ENCODE measurements around the gene SH3RF3.

Gene SH3RF3

GRCh38 chr2:109381327-109381820, 252.4 kb downstream of the SH3RF3 start:
- Histone ChIP-seq H3K4me1 (peaks cover 42% of the 10 kb centered on the region), H4K20me1 (peaks cover 47% of the 10 kb centered on the region; the same call in 1 of the 2 replicates), H3K36me3 (peaks cover 10% of the 10 kb centered on the region; the same call in 1 of the 2 replicates), H3K27ac (no peak overlapping the region), H3K4me2 (no peak overlapping the region), H3K9ac (no peak overlapping the region), H3K27me3 (no peaks in the 10 kb centered on the region), H3K4me3 (no peak overlapping the region), H3K9me3 (no peaks in the 10 kb centered on the region)
- TF ChIP-seq Cebpa-rat (IDR thresholded peaks at IDR 0.05) = no peak

GRCh38 chr2:109382226-109382895, 253.4 kb downstream of the SH3RF3 start:
- Histone ChIP-seq H3K4me3 (no peak overlapping the region), H3K27ac (no peak overlapping the region)

GRCh38 chr2:109382951-109383350, 253.9 kb downstream of the SH3RF3 start:
- Histone ChIP-seq H3K9ac (no peak overlapping the region; the same call in 1 of the 2 replicates), H3K36me3 (peaks cover 10% of the 10 kb centered on the region; the same call in 1 of the 2 replicates), H3K27me3 (no peaks in the 10 kb centered on the region), H3K27ac (no peak overlapping the region), H3K4me2 (peak overlapping the region; percentile 64), H3K9me3 (no peaks in the 10 kb centered on the region), H3K4me3 (no peak overlapping the region), H3K4me1 (peaks cover 43% of the 10 kb centered on the region), H4K20me1 (peaks cover 44% of the 10 kb centered on the region; the same call in 1 of the 2 replicates)
- no peak for TF ChIP-seq Cebpa-rat (IDR thresholded peaks at IDR 0.05)

More at GRCh38 chr2:109382226-109382895, 253.4 kb downstream of the SH3RF3 start:
- no peak for TF ChIP-seq Cebpa-rat (IDR thresholded peaks at IDR 0.05)
- peaks cover 47% of the 10 kb centered on the region; the same call in 1 of the 2 replicates for H4K20me1 ChIP-seq
- H3K27me3 ChIP-seq = no peaks in the 10 kb centered on the region
- no peak overlapping the region for H3K9ac ChIP-seq
- H3K9me3 ChIP-seq = no peaks in the 10 kb centered on the region
- H3K36me3 ChIP-seq = peaks cover 10% of the 10 kb centered on the region; the same call in 1 of the 2 replicates
- peak overlapping the region; percentile 64 for H3K4me2 ChIP-seq
- peaks cover 42% of the 10 kb centered on the region for H3K4me1 ChIP-seq

- H3K27me3 ChIP-seq = no peaks in the 10 kb centered on the region
- peaks cover 36% of the 10 kb centered on the region; the same call in 1 of the 2 replicates for H4K20me1 ChIP-seq
- peaks cover 50% of the 10 kb centered on the region for H3K4me1 ChIP-seq
- no peak overlapping the region; the same call in 1 of the 2 replicates for H3K9ac ChIP-seq
- no peak overlapping the region for H3K4me3 ChIP-seq
- peaks cover 10% of the 10 kb centered on the region; the same call in 1 of the 2 replicates for H3K36me3 ChIP-seq
- TF ChIP-seq Cebpa-rat (IDR thresholded peaks at IDR 0.05) = no peak
- no peaks in the 10 kb centered on the region for H3K9me3 ChIP-seq
- no peak overlapping the region for H3K27ac ChIP-seq
- peak overlapping the region; percentile 64 for H3K4me2 ChIP-seq
These were observed 254.7 kb downstream of the SH3RF3 start for GRCh38 chr2:109383505-109384307.

- TF ChIP-seq Cebpa-rat (IDR thresholded peaks at IDR 0.05) = no peak
These were observed 255.6 kb downstream of the SH3RF3 start for GRCh38 chr2:109384308-109385271.

GRCh38 chr2:109385506-109385905, 256.5 kb downstream of the SH3RF3 start:
- Histone ChIP-seq H3K4me3 (no peak overlapping the region), H4K20me1 (peaks cover 34% of the 10 kb centered on the region), H3K4me1 (peaks cover 68% of the 10 kb centered on the region), H3K4me2 (no peak overlapping the region), H3K9ac (no peak overlapping the region), H3K27me3 (no peaks in the 10 kb centered on the region), H3K36me3 (peaks cover 8% of the 10 kb centered on the region; the same call in 1 of the 2 replicates), H3K9me3 (no peaks in the 10 kb centered on the region), H3K27ac (no peak overlapping the region)
- TF ChIP-seq Cebpa-rat (IDR thresholded peaks at IDR 0.05) = no peak

More at GRCh38 chr2:109384308-109385271, 255.6 kb downstream of the SH3RF3 start:
- no peak overlapping the region for H3K4me3 ChIP-seq
- H3K27ac ChIP-seq = no peak overlapping the region
- H3K4me2 ChIP-seq = peak overlapping the region; percentile 64
- peaks cover 59% of the 10 kb centered on the region for H3K4me1 ChIP-seq
- H3K36me3 ChIP-seq = peaks cover 10% of the 10 kb centered on the region; the same call in 1 of the 2 replicates
- H3K9ac ChIP-seq = no peak overlapping the region
- H4K20me1 ChIP-seq = peaks cover 29% of the 10 kb centered on the region
- no peaks in the 10 kb centered on the region for H3K9me3 ChIP-seq
- no peaks in the 10 kb centered on the region for H3K27me3 ChIP-seq

- H3K4me2 ChIP-seq = no peak overlapping the region
- H3K36me3 ChIP-seq = peaks cover 2% of the 10 kb centered on the region; the same call in 1 of the 2 replicates
- H3K4me3 ChIP-seq = no peak overlapping the region
- no peaks in the 10 kb centered on the region for H3K27me3 ChIP-seq
- H4K20me1 ChIP-seq = peaks cover 38% of the 10 kb centered on the region
- peaks cover 75% of the 10 kb centered on the region for H3K4me1 ChIP-seq
- no peak overlapping the region for H3K27ac ChIP-seq
- H3K9ac ChIP-seq = no peak overlapping the region
- no peak for TF ChIP-seq Cebpa-rat (IDR thresholded peaks at IDR 0.05)
- H3K9me3 ChIP-seq = no peaks in the 10 kb centered on the region
These were observed 257.1 kb downstream of the SH3RF3 start for GRCh38 chr2:109386004-109386695.

GRCh38 chr2:109387221-109387735, 258.3 kb downstream of the SH3RF3 start:
- no peak overlapping the region for H3K27ac ChIP-seq
- no peaks in the 10 kb centered on the region for H3K9me3 ChIP-seq
- H3K27me3 ChIP-seq = no peaks in the 10 kb centered on the region
- H3K4me3 ChIP-seq = no peak overlapping the region
- no peak for TF ChIP-seq Cebpa-rat (IDR thresholded peaks at IDR 0.05)
- H3K36me3 ChIP-seq = no peaks in the 10 kb centered on the region
- peaks cover 34% of the 10 kb centered on the region for H4K20me1 ChIP-seq
- no peak overlapping the region for H3K4me2 ChIP-seq
- peaks cover 75% of the 10 kb centered on the region for H3K4me1 ChIP-seq
- no peak overlapping the region for H3K9ac ChIP-seq

Measured in BLaER1 (cell line).